Retinal pigment epithelial cell (primary cell): ENCODE data around the gene NUP210L.

Experiments
- DNase-seq: peaks from one replicate; pipeline ENCODE4 v3.0.0-alpha.2; 2010; ENCODE audit warnings: low read depth
- H3K4me3 ChIP-seq: 2 replicates; pipeline ENCODE4 v1.5.1; 2011; ENCODE audit warnings: mild to moderate bottlenecking, low read length, control low read depth, moderate library complexity
- TF ChIP-seq, protein P1 (sequence below): conservative IDR thresholded peaks from 2 replicates; pipeline ENCODE4 v1.5.1; 2011; ENCODE audit warnings: low read depth, low read length, control low read depth, inconsistent platforms

Gene NUP210L

DNA sequence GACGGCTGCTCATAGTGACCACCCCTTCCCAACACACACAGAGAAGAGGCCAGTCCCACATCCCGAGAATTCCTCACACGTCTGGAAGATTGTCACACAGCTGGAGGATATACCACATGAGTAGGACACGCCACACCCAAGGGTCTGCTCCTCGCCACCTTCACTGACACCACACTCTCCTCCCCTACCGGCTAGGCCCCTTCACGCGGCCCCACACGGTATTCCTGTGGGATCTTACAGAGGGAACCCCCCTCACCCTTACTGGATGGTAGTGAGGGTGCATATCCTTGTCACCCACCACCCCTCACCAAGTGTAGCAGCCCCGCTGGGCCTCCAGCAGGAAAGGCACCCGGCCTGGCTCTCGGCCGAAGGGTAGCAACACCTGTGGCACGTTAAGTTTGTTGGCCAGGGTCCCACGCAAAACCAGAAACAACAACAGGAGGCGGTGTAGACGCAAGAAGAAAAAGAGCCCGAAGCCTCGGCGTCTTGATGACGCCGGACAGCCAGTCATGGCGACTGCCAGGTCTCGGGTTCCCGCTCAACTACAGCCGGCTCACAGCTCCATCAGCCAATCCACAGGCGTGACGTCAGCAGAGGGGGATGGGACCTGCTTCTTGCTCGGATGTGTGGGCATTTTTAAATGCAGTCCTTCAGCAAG is at the start of gene NUP210L:
Gene NUP210L, minus strand, starts transcription at position 540 of the 658 bp plus-strand sequence.
- H3K4me3 ChIP-seq: no peak within 1 kb of the TSS
- no peak for DNase-seq
- TF ChIP-seq, protein P1, sequence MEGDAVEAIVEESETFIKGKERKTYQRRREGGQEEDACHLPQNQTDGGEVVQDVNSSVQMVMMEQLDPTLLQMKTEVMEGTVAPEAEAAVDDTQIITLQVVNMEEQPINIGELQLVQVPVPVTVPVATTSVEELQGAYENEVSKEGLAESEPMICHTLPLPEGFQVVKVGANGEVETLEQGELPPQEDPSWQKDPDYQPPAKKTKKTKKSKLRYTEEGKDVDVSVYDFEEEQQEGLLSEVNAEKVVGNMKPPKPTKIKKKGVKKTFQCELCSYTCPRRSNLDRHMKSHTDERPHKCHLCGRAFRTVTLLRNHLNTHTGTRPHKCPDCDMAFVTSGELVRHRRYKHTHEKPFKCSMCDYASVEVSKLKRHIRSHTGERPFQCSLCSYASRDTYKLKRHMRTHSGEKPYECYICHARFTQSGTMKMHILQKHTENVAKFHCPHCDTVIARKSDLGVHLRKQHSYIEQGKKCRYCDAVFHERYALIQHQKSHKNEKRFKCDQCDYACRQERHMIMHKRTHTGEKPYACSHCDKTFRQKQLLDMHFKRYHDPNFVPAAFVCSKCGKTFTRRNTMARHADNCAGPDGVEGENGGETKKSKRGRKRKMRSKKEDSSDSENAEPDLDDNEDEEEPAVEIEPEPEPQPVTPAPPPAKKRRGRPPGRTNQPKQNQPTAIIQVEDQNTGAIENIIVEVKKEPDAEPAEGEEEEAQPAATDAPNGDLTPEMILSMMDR: no peak

DNA sequence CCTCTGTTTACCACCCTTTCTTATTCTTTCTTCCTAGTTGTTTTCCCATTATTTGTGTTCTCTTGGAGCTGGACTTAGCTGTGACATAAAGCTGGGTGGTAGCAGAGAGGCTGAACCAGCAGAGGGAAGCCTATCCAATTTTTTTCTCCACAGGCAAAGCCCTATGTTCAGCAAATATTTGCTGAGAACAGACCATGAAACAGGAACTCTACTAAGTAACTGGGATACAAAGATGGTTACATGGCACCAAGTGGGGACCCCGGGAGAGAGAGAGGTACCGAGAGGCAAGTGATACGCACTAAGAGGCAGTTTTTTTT is 44.6 kb upstream of the NUP210L start:
- TF ChIP-seq, protein P1: peak; percentile 19
- no peak for DNase-seq
- no peak overlapping the region for H3K4me3 ChIP-seq

DNA sequence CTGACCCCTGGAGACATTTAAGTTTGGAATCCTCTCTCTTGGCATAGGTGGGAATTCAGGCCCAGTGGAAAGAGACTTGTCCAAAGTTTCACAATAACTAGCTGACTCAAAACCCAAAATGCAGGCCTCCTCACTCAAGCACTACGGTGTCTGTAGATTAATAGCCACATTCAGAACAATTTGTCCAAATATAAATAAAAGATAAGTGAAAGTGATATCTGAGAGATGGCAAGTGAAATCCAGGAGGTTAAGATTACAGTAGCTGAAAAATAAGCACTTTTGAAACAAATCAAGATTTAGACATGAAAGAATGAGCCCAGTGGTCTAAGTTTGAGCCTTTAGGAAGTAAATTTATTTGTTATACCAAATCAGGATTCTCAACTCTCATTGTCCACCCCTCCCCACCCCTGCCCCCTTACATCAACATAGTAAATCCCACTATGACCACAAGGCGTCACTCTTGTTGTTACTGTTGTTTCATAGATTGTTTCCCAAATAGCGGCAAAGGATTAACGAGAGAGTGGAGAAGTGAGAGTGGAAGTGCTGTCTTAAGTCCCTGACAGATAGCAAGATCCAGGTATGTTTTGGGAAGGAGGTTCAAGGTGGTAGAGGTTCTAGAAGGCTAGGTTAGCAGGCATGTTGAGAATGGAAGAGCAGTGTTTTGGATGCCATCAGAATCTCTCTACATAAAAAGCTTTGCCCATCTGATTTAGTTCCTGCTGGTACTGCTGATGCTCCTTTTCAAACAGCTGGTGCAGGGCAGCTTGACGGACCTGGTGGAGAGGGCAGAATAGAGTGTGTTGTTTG is 44.1 kb upstream of the NUP210L start:
- TF ChIP-seq, protein P1: peak; percentile 67
- DNase-seq: no peak
- H3K4me3 ChIP-seq: no peak overlapping the region

DNA sequence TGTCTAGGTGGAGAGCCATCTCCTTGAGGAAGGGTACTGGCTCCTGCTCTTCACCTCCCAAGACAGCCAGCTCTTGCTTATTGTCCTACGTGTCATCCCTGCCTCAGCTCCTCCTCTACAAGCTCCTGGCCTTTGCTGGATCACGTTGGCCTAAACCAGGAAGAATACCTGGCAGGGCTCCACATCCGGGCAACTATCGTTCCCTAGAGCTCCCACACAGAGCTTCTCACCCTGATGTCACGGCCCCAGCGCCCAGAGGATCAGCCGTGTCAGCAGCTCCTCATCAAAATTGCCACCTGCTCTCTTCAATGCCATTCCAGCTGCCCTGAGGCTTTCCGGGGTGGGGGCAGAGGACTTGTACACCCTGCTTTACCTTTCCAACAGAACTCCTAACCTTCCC is 38.9 kb upstream of the NUP210L start:
- no peak for DNase-seq
- H3K4me3 ChIP-seq: no peak overlapping the region
- TF ChIP-seq, protein P1: no peak

DNA sequence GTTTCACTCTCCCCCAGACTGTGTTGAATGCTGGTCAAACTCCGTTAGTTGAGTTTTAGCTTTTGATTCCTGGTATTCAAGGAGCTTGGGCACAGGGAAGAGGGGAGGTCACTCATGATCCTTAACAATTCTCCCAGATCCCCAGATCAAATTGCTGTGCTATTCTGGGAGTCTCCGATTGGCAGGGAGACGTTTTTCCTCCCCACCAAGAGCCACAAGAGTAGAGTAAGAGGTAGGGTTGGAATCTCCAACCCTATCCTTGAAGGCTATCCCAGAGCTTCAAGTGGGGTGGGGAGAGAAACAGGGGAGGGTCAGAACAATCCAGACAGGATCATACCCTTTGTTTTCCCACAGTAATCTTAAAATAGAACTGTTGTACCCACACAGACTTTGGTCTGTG is 37.6 kb upstream of the NUP210L start:
- TF ChIP-seq, protein P1: no peak
- no peak for DNase-seq

DNA sequence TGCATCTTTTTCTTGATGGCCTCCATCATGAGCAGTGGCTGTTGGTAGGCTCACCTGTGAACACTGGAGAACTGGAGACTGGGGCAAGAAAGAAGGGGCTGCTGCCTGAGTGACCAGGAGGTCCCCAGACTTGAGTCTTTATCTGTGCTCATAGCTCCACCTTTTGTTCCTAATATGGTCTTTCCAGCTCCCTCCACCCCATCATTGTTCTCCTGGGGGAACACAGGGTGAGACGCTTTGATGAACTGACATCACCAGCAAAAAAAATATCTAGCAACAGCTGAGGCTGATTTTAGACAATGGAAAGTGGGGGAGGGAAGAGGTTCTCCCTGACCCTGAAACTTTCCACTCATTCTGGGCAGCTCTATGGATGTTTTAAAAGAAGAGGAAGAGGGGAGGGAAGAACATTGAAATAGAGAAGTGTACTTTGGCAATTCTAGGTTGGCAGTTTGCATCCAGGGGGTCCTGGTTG is 37.2 kb upstream of the NUP210L start, which contains the start of gene TPM3:
Gene TPM3, minus strand, starts transcription at position 111 of the 472 bp plus-strand sequence. Its CDS starts 82 bp downstream, at position 29.
- no peak for DNase-seq
- TF ChIP-seq, protein P1: no peak
- no peak within 1 kb of the TSS for H3K4me3 ChIP-seq

More for the DNA sequence above, 37.6 kb upstream of the NUP210L start:
- no peak overlapping the region for H3K4me3 ChIP-seq
